Measurements from ENCODE around the gene GOLGA8G. TPM values are rescaled to one million over a fixed set of nuclear protein-coding genes. Genes with fewer than 3 reads are reported as not detected.
"Not testable (repeated sequence)": the region's sequence is repeated elsewhere in the genome, so short reads cannot be mapped to it uniquely, and the experiment has no call there.

Gene GOLGA8G
- total RNA-seq, result not detected
- under 1 TPM in 5 of 6 donors, not detected in 1; 0.08 to 0.21 (median 0.11) TPM for polyA plus RNA-seq (ENCODE audit: insufficient read length in 6 of 6)
- long read RNA-seq, donor 1, result 0 reads
- long read RNA-seq, donor 2, result 0 reads
- long read RNA-seq, donor 3, result 0 reads
- long read RNA-seq, donor 4, result 0 reads
- long read RNA-seq, donor 5, result 0 reads
- long read RNA-seq, donor 6, result 0 reads
- long read RNA-seq, donor 7, result 0 reads
- long read RNA-seq, donor 8, result 0 reads
- long read RNA-seq, donor 9, result 0 reads
- long read RNA-seq, donor 10, result 0 reads
- long read RNA-seq, donor 11, result 0 reads
- long read RNA-seq, donor 12, result 0 reads

- H3K27ac ChIP-seq; H3K9me3 ChIP-seq; intact Hi-C loops (cut with DNase I); H3K4me3 ChIP-seq; H3K4me1 ChIP-seq; H3K36me3 ChIP-seq; ATAC-seq; H3K27me3 ChIP-seq: not testable (repeated sequence)
- peak in 1 of 4 donors; percentile 37 for DNase-seq
Observed at GRCh38 chr15:28532954-28533353, at the start of gene GOLGA8G. GOLGA8G (minus strand) TSS chr15:28532971; CDS start chr15:28532909, 62 bp downstream.

DNA sequence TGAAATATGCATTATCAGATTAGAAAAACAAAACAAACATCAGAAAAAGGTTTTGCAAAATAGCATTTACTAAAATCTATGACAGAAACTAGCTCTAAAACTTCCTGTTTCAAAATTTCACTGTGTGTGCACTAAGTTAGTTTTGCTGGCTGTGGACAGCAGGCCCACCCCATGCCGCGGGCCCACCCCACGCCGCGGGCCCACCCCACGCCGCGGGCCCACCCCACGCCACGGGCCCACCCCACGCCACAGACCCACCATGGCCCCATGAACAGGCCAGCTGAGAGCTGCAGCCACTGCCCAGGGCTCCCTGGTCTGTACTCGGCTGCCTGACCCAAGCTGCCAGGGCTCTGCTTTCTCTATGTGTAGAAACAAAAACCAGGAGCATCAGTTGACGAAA lies 40.6 kb upstream of the GOLGA8G start:
- intact Hi-C loops (cut with DNase I); ATAC-seq; H3K9me3 ChIP-seq; H3K27me3 ChIP-seq; H3K4me3 ChIP-seq; H3K27ac ChIP-seq; H3K36me3 ChIP-seq; H3K4me1 ChIP-seq: not testable (repeated sequence)
- DNase-seq, result peak in 1 of 4 donors; percentile 42

GRCh38 chr15:28553268-28553667 lies 20.5 kb upstream of the GOLGA8G start, which contains the start of gene GOLGA6L25:
GOLGA6L25 (plus strand) TSS chr15:28553568; CDS start chr15:28553629, 61 bp downstream.
- DNase-seq; H3K27me3 ChIP-seq; H3K27ac ChIP-seq; H3K36me3 ChIP-seq; intact Hi-C loops (cut with DNase I); H3K9me3 ChIP-seq; H3K4me3 ChIP-seq; ATAC-seq; H3K4me1 ChIP-seq: not testable (repeated sequence)

DNA sequence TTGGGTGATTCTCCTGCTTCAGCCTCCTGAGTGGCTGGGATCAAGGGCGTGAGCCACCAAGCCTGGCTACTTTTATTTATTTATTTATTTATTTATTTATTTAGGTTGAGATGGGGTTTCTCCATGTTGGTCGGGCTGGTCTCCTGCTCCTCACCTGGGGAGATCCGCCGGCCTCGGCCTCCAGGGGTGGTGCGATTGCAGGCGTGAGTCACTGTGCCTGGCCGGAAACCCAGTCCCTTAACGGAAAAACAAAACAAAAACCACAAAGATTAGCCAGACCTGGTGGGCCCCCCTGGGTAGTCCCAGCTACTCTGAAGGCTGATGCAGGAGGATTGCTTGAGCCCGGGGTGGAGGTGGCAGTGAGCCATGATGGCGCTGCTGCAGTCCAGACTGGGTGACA lies 17.6 kb downstream of the GOLGA8G start:
- DNase-seq; H3K27ac ChIP-seq; ATAC-seq; H3K9me3 ChIP-seq; H3K27me3 ChIP-seq; intact Hi-C loops (cut with DNase I); H3K4me3 ChIP-seq; H3K36me3 ChIP-seq; H3K4me1 ChIP-seq: not testable (repeated sequence)

GRCh38 chr15:28514128-28514527 lies 18.6 kb downstream of the GOLGA8G start:
- H3K36me3 ChIP-seq; H3K9me3 ChIP-seq; H3K4me1 ChIP-seq; intact Hi-C loops (cut with DNase I); H3K27me3 ChIP-seq; H3K4me3 ChIP-seq; ATAC-seq; H3K27ac ChIP-seq: not testable (repeated sequence)
- peak in 1 of 4 donors; percentile 47 for DNase-seq

DNA sequence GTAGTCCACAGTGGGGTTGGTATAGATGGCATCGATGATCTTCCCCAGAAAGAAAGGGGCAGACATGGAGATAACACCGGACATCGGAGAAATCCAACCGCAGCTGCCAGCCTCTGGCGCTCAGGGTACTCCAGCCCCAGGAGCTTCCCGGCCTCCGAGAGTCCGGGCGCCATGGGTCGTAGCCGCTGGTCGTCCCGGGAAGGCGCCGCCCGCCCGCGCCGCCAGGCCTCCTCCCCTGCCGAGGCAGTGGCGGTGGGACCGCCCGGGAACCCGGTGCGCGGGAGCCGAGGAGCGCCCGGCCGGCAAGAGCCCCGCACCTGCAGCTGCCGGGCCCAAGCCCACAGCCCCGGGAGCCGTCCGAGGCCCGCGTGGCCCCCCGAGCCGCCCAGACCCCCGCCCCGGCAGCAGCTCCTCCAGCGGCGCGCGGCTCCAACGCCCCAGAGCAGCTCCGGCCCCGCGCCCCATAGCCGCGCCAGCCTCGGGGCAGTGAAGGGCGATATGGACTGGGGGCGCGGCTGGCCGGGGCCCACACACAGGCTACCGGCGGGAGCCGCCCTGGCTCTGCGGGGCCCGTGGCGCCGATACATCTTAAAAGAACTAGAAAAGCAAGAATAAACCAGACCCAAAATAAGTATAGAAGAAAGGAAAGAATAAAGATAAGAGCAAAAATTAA lies 24.4 kb downstream of the GOLGA8G start:
- H3K27ac ChIP-seq; H3K36me3 ChIP-seq; H3K4me1 ChIP-seq; H3K9me3 ChIP-seq; H3K27me3 ChIP-seq; DNase-seq; intact Hi-C loops (cut with DNase I); H3K4me3 ChIP-seq: not testable (repeated sequence)
- peak; percentile 18 for ATAC-seq

DNA sequence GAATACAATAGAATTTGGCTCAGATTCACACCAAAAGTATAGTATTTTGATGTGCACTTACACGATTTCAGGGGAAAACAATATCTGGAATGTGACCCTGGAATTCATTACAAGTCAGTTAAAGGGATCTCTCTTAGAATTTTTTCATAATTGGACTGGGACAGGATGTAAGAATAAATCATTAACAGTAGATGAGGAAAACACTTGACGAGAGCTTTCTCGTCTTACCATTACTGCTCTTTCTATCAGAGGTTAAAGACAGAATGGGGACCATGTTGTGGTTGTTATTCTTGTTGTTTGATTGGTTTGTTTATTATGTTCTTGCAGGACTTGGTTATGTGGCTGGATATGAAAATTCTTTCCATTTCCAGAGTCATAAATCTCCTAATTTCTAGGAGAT lies 51.4 kb downstream of the GOLGA8G start:
- H3K4me1 ChIP-seq; H3K36me3 ChIP-seq; intact Hi-C loops (cut with DNase I); DNase-seq; H3K9me3 ChIP-seq; H3K27ac ChIP-seq; H3K4me3 ChIP-seq; H3K27me3 ChIP-seq; ATAC-seq: not testable (repeated sequence)

Small RNAs within 50 kb of the gene (microRNA-seq; reads per million reads assigned to microRNA genes)
- gene MIR4509-3, result 0 reads per million in 2 donors

Other genes starting within 250 kb of the GOLGA8G start
- 10 to 100 TPM; 52.7 to 56.5 TPM for gene HERC2, start 210.8 kb downstream of the GOLGA8G start, total RNA-seq
- 10 to 100 TPM; 54.9 to 68.6 (median 58.7) TPM for gene HERC2, start 210.8 kb downstream of the GOLGA8G start, polyA plus RNA-seq (ENCODE audit: insufficient read length in 6 of 6)
- gene GOLGA6L24, start 174.9 kb downstream of the GOLGA8G start, total RNA-seq, result not detected
- under 1 TPM in 1 of 6 donors, not detected in 5; 0.09 TPM for gene GOLGA6L24, start 174.9 kb downstream of the GOLGA8G start, polyA plus RNA-seq (ENCODE audit: insufficient read length in 6 of 6)
- not detected for gene GOLGA8F, start 154.3 kb downstream of the GOLGA8G start, total RNA-seq
- gene GOLGA8F, start 154.3 kb downstream of the GOLGA8G start, polyA plus RNA-seq (ENCODE audit: insufficient read length in 6 of 6), result 1 to 10 TPM in 1 of 6 donors, not detected in 5; 1.3 TPM
- gene GOLGA6L25, start 20.6 kb upstream of the GOLGA8G start, total RNA-seq, result not detected
- gene GOLGA6L25, start 20.6 kb upstream of the GOLGA8G start, polyA plus RNA-seq (ENCODE audit: insufficient read length in 6 of 6), result not detected
- 1 to 10 TPM; 1.5 to 2.0 TPM for gene GOLGA8M, start 179.4 kb upstream of the GOLGA8G start, total RNA-seq
- 1 to 10 TPM; 1.2 to 6.0 (median 3.6) TPM for gene GOLGA8M, start 179.4 kb upstream of the GOLGA8G start, polyA plus RNA-seq (ENCODE audit: insufficient read length in 6 of 6)

All from left lung (tissue), 14 donors.